SK-N-SH treated with all-trans-retinoic acid at 6 μM for 48 hours (cell line): ENCODE data around the gene KDELR3.

Source experiments
- ATAC-seq: fragments of 200-7000 bp; cut with Tn5 transposase; 3 replicates; pipeline ENCODE4 v1.9.1; 2020; ENCODE audit warnings: mild to moderate bottlenecking, moderate library complexity
- ARNTL ChIP-seq: fragments of 450-650 bp; formaldehyde crosslinking; IDR thresholded peaks from 2 replicates; pipeline ENCODE4 v1.5.0; 2020; ENCODE audit warnings: low read depth, mild to moderate bottlenecking, moderate library complexity, borderline replicate concordance
- BACH2 ChIP-seq: fragments of 250-450 bp; sonication (Bioruptor Pico); IDR thresholded peaks from 2 replicates; pipeline ENCODE4 v1.9.0; 2021; ENCODE audit warnings: mild to moderate bottlenecking, borderline replicate concordance
- CSDC2 ChIP-seq: fragments of 250-450 bp; sonication (Bioruptor Pico); IDR thresholded peaks from 2 replicates; pipeline ENCODE4 v1.5.0; 2020; ENCODE audit warnings: mild to moderate bottlenecking, moderate library complexity
- GLIS3 ChIP-seq: fragments of 250-450 bp; sonication (Bioruptor Pico); IDR thresholded peaks from 2 replicates; pipeline ENCODE4 v1.5.0; 2020; ENCODE audit warnings: mild to moderate bottlenecking, moderate library complexity
- ISL1 ChIP-seq: fragments of 250-450 bp; sonication (Bioruptor Pico); IDR thresholded peaks from 2 replicates; pipeline ENCODE4 v2.1.2; 2022; ENCODE audit warnings: mild to moderate bottlenecking, moderate library complexity
- OSR1 ChIP-seq: fragments of 250-450 bp; sonication (Bioruptor Pico); IDR thresholded peaks from 2 replicates; pipeline ENCODE4 v1.8.0; 2022; ENCODE audit warnings: moderate library complexity, mild to moderate bottlenecking, inconsistent platforms
- PPARA ChIP-seq: fragments of 250-450 bp; sonication (Bioruptor Pico); IDR thresholded peaks from 2 replicates; pipeline ENCODE4 v1.5.0; 2020; ENCODE audit warnings: mild to moderate bottlenecking, borderline replicate concordance
- RARB ChIP-seq: fragments of 250-450 bp; sonication (Bioruptor Pico); IDR thresholded peaks from 2 replicates; pipeline ENCODE4 v1.8.0; 2021; ENCODE audit warnings: mild to moderate bottlenecking, moderate library complexity
- SNAI2 ChIP-seq: fragments of 250-450 bp; sonication (Bioruptor Pico); IDR thresholded peaks from 2 replicates; pipeline ENCODE4 v1.5.0; 2020; ENCODE audit warnings: mild to moderate bottlenecking, moderate library complexity
- TCF4 ChIP-seq: fragments of 250-450 bp; sonication (Bioruptor Pico); IDR thresholded peaks from 2 replicates; pipeline ENCODE4 v1.8.0; 2021; ENCODE audit warnings: mild to moderate bottlenecking, moderate library complexity, borderline replicate concordance
- TOX ChIP-seq: fragments of 250-450 bp; sonication (Bioruptor Pico); IDR thresholded peaks from 2 replicates; pipeline ENCODE4 v1.8.0; 2021; ENCODE audit warnings: mild to moderate bottlenecking, moderate library complexity, borderline replicate concordance
- ZC3H10 ChIP-seq: fragments of 250-450 bp; sonication (Bioruptor Pico); IDR thresholded peaks from 2 replicates; pipeline ENCODE4 v1.5.1; 2021; ENCODE audit warnings: mild to moderate bottlenecking, moderate library complexity
- ZFP3 ChIP-seq: fragments of 250-450 bp; sonication (Bioruptor Pico); IDR thresholded peaks from 2 replicates; pipeline ENCODE4 v1.5.0; 2020; ENCODE audit warnings: mild to moderate bottlenecking, moderate library complexity
- ZFP30 ChIP-seq: fragments of 450-650 bp; formaldehyde crosslinking; IDR thresholded peaks from 2 replicates; pipeline ENCODE4 v1.5.0; 2022; ENCODE audit warnings: mild to moderate bottlenecking, moderate library complexity
- ZNF565 ChIP-seq: fragments of 450-650 bp; formaldehyde crosslinking; conservative IDR thresholded peaks from 2 replicates; pipeline ENCODE4 v1.5.0; 2020; ENCODE audit warnings: low read depth, mild to moderate bottlenecking, moderate library complexity
- ZNF70 ChIP-seq: fragments of 450-650 bp; formaldehyde crosslinking; IDR thresholded peaks from 2 replicates; pipeline ENCODE4 v1.5.0; 2020; ENCODE audit warnings: mild to moderate bottlenecking, moderate library complexity
- ZNF8 ChIP-seq: fragments of 450-650 bp; formaldehyde crosslinking; IDR thresholded peaks from 2 replicates; pipeline ENCODE4 v1.5.0; 2020; ENCODE audit warnings: mild to moderate bottlenecking, moderate library complexity
- TF ChIP-seq, protein P1 (sequence below): fragments of 250-450 bp; sonication (Bioruptor Pico); IDR thresholded peaks from 2 replicates; pipeline ENCODE4 v1.5.1; 2020; ENCODE audit warnings: low read depth, mild to moderate bottlenecking, moderate library complexity
- TF ChIP-seq, protein P2 (sequence below): fragments of 250-450 bp; sonication (Bioruptor Pico); IDR thresholded peaks from 2 replicates; pipeline ENCODE4 v1.5.1; 2021; ENCODE audit warnings: mild to moderate bottlenecking, moderate library complexity
- TF ChIP-seq, protein P3 (sequence below): fragments of 250-450 bp; sonication (Bioruptor Pico); IDR thresholded peaks from 2 replicates; pipeline ENCODE4 v1.8.0; 2020; ENCODE audit warnings: mild to moderate bottlenecking, moderate library complexity, borderline replicate concordance
- TF ChIP-seq, protein P4 (sequence below): fragments of 250-450 bp; sonication (Bioruptor Pico); IDR thresholded peaks from 2 replicates; pipeline ENCODE4 v1.8.0; 2021; ENCODE audit warnings: low read depth, mild to moderate bottlenecking, moderate library complexity, borderline replicate concordance
- TF ChIP-seq, protein P5 (sequence below): fragments of 250-450 bp; sonication (Bioruptor Pico); IDR thresholded peaks from 2 replicates; pipeline ENCODE4 v1.5.0; 2020; ENCODE audit warnings: mild to moderate bottlenecking, moderate library complexity

The KDELR3 gene

DNA sequence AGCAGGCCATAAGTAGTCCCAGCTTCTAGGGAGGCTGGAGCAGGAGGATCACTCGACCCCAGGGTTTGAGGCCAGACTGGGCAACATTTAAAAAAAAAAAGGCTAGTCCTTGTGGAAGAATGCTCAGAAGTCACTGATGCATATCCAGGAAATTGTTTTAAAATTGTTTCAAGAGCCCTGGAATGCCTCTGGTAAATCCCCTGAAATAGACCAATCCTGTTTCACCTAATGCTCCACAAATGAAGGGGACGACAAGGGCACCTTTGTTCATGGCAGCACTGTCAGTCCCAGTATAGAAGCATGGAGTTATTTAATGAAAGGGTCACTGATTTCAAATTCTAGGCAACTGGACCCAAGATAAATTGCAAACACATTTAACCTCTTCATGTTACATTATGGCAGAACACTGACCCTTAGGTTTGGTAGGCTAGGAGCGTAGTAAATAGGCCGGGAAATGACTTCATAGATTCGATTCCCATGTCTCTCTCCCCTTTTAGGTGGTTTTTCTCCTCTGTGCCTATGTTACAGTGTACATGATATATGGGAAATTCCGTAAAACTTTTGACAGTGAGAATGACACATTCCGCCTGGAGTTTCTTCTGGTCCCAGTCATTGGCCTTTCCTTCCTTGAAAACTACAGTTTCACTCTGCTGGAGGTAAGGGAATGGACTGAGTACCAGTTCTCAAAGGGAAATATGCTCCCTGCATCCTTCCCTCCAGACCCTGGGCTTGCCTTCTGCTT lies 11.4 kb downstream of the KDELR3 start:
- no peak for TF ChIP-seq SNAI2 (CRISPR knock-in tag)
- TF ChIP-seq, protein P1, sequence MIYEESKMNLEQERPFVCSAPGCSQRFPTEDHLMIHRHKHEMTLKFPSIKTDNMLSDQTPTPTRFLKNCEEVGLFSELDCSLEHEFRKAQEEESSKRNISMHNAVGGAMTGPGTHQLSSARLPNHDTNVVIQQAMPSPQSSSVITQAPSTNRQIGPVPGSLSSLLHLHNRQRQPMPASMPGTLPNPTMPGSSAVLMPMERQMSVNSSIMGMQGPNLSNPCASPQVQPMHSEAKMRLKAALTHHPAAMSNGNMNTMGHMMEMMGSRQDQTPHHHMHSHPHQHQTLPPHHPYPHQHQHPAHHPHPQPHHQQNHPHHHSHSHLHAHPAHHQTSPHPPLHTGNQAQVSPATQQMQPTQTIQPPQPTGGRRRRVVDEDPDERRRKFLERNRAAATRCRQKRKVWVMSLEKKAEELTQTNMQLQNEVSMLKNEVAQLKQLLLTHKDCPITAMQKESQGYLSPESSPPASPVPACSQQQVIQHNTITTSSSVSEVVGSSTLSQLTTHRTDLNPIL (CRISPR knock-in tag): no peak
- TF ChIP-seq ZNF8: no peak
- no peak for TF ChIP-seq TOX (CRISPR knock-in tag)
- TF ChIP-seq, all 23 proteins: peak for 0
- peak; percentile 7; the same call in 2 of the 3 replicates for ATAC-seq

DNA sequence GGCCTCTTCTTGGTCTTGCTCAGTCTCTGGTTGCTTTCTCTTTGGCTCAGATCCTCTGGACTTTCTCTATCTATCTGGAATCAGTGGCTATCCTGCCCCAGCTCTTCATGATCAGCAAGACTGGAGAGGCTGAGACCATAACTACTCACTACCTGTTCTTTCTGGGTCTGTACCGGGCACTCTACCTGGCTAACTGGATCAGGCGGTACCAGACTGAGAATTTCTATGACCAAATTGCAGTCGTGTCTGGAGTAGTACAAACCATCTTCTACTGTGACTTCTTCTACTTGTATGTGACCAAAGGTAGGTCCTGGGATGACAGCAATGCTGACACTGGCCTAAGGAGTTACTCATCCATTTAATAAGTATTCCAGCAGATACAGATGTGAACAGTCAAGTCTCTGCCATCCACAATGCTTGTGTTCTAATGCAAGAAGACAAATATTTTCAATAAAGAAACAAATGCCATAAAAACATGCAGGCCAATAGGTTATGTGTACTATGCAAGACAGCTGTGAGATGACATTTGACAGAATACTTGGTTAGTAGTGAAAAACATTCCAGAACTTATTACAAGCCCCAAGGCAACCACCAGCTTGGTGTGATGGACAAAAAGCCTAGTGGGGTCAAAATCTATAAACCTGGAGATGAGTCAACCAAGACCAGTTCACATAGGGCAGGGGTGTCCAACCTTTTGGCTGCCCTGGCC lies 13.4 kb downstream of the KDELR3 start:
- TF ChIP-seq OSR1 (CRISPR knock-in tag): no peak
- TF ChIP-seq PPARA (CRISPR knock-in tag): no peak
- no peak for TF ChIP-seq ZNF565
- no peak for TF ChIP-seq BACH2
- TF ChIP-seq SNAI2 (CRISPR knock-in tag): no peak
- no peak for TF ChIP-seq ARNTL (CRISPR knock-in tag)
- TF ChIP-seq ZC3H10 (CRISPR knock-in tag): no peak
- no peak for TF ChIP-seq ISL1 (CRISPR knock-in tag)
- TF ChIP-seq, protein P2, sequence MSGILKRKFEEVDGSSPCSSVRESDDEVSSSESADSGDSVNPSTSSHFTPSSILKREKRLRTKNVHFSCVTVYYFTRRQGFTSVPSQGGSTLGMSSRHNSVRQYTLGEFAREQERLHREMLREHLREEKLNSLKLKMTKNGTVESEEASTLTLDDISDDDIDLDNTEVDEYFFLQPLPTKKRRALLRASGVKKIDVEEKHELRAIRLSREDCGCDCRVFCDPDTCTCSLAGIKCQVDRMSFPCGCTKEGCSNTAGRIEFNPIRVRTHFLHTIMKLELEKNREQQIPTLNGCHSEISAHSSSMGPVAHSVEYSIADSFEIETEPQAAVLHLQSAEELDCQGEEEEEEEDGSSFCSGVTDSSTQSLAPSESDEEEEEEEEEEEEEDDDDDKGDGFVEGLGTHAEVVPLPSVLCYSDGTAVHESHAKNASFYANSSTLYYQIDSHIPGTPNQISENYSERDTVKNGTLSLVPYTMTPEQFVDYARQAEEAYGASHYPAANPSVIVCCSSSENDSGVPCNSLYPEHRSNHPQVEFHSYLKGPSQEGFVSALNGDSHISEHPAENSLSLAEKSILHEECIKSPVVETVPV (CRISPR knock-in tag): no peak
- TF ChIP-seq TCF4 (CRISPR knock-in tag): no peak
- TF ChIP-seq, protein P3, sequence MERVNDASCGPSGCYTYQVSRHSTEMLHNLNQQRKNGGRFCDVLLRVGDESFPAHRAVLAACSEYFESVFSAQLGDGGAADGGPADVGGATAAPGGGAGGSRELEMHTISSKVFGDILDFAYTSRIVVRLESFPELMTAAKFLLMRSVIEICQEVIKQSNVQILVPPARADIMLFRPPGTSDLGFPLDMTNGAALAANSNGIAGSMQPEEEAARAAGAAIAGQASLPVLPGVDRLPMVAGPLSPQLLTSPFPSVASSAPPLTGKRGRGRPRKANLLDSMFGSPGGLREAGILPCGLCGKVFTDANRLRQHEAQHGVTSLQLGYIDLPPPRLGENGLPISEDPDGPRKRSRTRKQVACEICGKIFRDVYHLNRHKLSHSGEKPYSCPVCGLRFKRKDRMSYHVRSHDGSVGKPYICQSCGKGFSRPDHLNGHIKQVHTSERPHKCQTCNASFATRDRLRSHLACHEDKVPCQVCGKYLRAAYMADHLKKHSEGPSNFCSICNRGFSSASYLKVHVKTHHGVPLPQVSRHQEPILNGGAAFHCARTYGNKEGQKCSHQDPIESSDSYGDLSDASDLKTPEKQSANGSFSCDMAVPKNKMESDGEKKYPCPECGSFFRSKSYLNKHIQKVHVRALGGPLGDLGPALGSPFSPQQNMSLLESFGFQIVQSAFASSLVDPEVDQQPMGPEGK (CRISPR knock-in tag): no peak
- no peak for TF ChIP-seq GLIS3 (CRISPR knock-in tag)
- TF ChIP-seq, protein P4, sequence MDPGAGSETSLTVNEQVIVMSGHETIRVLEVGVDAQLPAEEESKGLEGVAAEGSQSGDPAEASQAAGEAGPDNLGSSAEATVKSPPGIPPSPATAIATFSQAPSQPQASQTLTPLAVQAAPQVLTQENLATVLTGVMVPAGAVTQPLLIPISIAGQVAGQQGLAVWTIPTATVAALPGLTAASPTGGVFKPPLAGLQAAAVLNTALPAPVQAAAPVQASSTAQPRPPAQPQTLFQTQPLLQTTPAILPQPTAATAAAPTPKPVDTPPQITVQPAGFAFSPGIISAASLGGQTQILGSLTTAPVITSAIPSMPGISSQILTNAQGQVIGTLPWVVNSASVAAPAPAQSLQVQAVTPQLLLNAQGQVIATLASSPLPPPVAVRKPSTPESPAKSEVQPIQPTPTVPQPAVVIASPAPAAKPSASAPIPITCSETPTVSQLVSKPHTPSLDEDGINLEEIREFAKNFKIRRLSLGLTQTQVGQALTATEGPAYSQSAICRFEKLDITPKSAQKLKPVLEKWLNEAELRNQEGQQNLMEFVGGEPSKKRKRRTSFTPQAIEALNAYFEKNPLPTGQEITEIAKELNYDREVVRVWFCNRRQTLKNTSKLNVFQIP (CRISPR knock-in tag): no peak
- TF ChIP-seq ZNF8: no peak
- no peak for TF ChIP-seq ZFP30 (CRISPR knock-in tag)
- TF ChIP-seq ZNF70 (CRISPR knock-in tag): no peak
- no peak for TF ChIP-seq ZFP3 (CRISPR knock-in tag)
- TF ChIP-seq CSDC2: no peak
- TF ChIP-seq, all 23 proteins: peak for 0

DNA sequence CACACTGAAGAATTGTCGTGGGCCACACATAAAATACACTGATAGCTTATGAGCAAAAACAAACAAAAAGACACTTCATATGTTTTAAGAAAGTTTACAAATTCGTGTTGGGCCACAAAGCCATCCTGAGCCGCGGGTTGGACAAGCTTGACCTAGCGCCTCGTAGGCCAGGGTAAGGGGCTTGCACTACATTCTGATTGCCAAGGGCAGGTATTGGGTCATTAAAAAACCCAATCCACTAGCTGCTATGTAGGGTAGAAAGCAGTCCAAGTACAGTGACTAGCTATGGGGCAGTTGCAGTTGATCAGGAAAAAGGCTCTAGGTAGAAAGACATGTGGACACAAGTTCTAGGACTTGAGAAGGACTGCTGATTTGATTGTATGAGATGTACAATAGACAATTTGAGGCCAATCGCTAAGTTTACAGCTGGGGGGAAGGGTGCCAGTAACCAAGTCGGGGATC lies 14.0 kb downstream of the KDELR3 start:
- ATAC-seq: no peak
- TF ChIP-seq, protein P5, sequence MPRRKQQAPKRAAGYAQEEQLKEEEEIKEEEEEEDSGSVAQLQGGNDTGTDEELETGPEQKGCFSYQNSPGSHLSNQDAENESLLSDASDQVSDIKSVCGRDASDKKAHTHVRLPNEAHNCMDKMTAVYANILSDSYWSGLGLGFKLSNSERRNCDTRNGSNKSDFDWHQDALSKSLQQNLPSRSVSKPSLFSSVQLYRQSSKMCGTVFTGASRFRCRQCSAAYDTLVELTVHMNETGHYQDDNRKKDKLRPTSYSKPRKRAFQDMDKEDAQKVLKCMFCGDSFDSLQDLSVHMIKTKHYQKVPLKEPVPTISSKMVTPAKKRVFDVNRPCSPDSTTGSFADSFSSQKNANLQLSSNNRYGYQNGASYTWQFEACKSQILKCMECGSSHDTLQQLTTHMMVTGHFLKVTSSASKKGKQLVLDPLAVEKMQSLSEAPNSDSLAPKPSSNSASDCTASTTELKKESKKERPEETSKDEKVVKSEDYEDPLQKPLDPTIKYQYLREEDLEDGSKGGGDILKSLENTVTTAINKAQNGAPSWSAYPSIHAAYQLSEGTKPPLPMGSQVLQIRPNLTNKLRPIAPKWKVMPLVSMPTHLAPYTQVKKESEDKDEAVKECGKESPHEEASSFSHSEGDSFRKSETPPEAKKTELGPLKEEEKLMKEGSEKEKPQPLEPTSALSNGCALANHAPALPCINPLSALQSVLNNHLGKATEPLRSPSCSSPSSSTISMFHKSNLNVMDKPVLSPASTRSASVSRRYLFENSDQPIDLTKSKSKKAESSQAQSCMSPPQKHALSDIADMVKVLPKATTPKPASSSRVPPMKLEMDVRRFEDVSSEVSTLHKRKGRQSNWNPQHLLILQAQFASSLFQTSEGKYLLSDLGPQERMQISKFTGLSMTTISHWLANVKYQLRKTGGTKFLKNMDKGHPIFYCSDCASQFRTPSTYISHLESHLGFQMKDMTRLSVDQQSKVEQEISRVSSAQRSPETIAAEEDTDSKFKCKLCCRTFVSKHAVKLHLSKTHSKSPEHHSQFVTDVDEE: no peak
- TF ChIP-seq ISL1 (CRISPR knock-in tag): no peak
- no peak for TF ChIP-seq ZNF8
- TF ChIP-seq RARB (CRISPR knock-in tag): no peak
- TF ChIP-seq SNAI2 (CRISPR knock-in tag): no peak
- TF ChIP-seq CSDC2: no peak
- TF ChIP-seq PPARA (CRISPR knock-in tag): no peak
- TF ChIP-seq ZC3H10 (CRISPR knock-in tag): no peak
- no peak for TF ChIP-seq ZNF70 (CRISPR knock-in tag)
- no peak for TF ChIP-seq TOX (CRISPR knock-in tag)
- TF ChIP-seq ZNF565: no peak
- TF ChIP-seq, protein P1 (CRISPR knock-in tag): no peak
- no peak for TF ChIP-seq ARNTL (CRISPR knock-in tag)
- TF ChIP-seq, protein P2 (CRISPR knock-in tag): no peak
- TF ChIP-seq BACH2: no peak
- TF ChIP-seq ZFP30 (CRISPR knock-in tag): no peak

More for the DNA sequence above, 13.4 kb downstream of the KDELR3 start:
- ATAC-seq: no peak; the same call in 2 of the 3 replicates
